IPS-15b (cell line): Measurements from ENCODE around the gene PVR.

Experiments used
- H3K27me3 ChIP-seq: one replicate; pipeline ENCODE4 v1.6.1; 2013; ENCODE audit warnings: low read length; ENCODE audit not compliant: control insufficient read depth, insufficient read depth
- H3K36me3 ChIP-seq: one replicate; pipeline ENCODE4 v1.6.1; 2013; ENCODE audit warnings: low read length; ENCODE audit not compliant: control insufficient read depth, insufficient read depth
- H3K4me1 ChIP-seq: one replicate; pipeline ENCODE4 v1.6.1; 2013; ENCODE audit warnings: mild to moderate bottlenecking, low read length; ENCODE audit not compliant: control insufficient read depth, insufficient read depth
- H3K4me3 ChIP-seq: one replicate; pipeline ENCODE4 v1.5.1; 2013; ENCODE audit warnings: low read depth, low read length
- H3K9ac ChIP-seq: one replicate; pipeline ENCODE4 v1.6.1; 2013; ENCODE audit warnings: low read depth, mild to moderate bottlenecking, low read length
- H3K9me3 ChIP-seq: one replicate; pipeline ENCODE4 v1.6.1; 2013; ENCODE audit warnings: mild to moderate bottlenecking, low read length; ENCODE audit not compliant: control insufficient read depth, insufficient read depth

PVR gene, protein sequence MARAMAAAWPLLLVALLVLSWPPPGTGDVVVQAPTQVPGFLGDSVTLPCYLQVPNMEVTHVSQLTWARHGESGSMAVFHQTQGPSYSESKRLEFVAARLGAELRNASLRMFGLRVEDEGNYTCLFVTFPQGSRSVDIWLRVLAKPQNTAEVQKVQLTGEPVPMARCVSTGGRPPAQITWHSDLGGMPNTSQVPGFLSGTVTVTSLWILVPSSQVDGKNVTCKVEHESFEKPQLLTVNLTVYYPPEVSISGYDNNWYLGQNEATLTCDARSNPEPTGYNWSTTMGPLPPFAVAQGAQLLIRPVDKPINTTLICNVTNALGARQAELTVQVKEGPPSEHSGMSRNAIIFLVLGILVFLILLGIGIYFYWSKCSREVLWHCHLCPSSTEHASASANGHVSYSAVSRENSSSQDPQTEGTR

DNA sequence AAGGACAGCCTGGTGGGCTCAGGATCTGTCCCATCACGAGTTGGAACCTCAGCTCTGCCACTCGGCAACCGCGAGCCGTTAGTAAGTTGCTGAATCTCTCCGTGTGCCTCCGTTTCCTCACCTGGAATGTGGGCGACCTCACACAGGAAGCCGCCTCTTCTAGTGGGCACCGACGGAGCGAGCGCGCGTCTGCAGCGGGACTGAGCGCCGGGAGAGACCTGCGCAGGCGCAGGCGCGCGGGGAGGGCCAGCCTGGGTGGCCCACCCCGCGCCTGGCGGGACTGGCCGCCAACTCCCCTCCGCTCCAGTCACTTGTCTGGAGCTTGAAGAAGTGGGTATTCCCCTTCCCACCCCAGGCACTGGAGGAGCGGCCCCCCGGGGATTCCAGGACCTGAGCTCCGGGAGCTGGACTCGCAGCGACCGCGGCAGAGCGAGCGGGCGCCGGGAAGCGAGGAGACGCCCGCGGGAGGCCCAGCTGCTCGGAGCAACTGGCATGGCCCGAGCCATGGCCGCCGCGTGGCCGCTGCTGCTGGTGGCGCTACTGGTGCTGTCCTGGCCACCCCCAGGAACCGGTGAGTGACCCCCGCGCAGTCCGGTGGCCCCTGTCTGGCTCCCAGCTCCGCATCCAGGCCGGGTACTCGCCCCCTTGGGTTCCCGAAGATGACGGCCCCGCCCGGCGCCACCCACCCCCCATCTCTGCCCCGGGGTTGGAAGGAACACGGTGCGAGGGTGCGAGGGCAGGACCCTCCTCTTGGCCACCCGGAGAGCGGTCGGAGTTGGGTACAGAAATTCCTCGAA is at the start of gene PVR:
TSS of gene PVR (plus strand) at position 306 of the 797 bp plus-strand sequence. CDS start at position 493, 187 bp downstream.
- Histone ChIP-seq H3K4me3 (peak within 1 kb of the TSS; percentile 77), H3K27me3 (peaks cover 3% of the 10 kb centered on the region), H3K9me3 (no peaks in the 10 kb centered on the region), H3K36me3 (peaks cover 8% of the 10 kb centered on the region), H3K9ac (peak within 1 kb of the TSS; percentile 54), H3K4me1 (no peaks in the 10 kb centered on the region)

DNA sequence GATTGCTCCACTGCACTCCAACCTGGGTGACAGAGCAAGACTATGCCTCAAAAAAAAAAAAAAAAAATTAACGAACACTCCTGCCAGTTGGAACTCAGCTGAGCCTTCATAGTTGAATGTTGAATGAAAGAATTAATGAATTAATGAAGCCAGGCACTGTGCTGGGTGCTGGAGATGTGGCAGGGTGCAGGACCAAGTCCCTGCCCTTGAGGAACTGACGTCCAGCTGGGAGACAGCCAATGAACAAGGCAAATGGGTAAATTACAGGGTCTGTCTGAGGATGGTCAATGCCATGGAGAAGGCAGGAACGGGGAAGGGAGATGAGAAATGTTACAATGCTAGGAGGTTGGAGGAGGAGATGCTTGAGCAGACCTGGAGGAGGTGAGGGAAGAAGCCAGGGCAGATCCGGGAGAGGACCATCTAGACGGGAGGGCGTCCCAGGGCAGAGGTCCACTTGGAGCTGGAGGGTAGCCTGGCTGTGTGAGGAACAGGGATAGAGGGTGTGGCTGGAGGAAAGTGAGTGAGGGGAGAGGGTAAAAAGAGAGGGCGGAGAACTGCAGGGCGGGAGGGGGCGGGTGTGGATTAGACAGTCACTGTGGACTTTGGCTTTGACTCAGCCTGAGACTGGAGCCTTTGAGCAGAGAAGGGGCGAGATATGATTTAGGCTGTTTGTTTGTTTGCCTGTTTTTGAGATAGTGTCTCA is 47.1 kb upstream of the PVR start:
- no peaks in the 10 kb centered on the region for H3K36me3 ChIP-seq
- no peaks in the 10 kb centered on the region for H3K27me3 ChIP-seq
- no peak overlapping the region for H3K4me3 ChIP-seq
- no peaks in the 10 kb centered on the region for H3K9me3 ChIP-seq
- no peak overlapping the region for H3K9ac ChIP-seq
- H3K4me1 ChIP-seq = peaks cover 18% of the 10 kb centered on the region

DNA sequence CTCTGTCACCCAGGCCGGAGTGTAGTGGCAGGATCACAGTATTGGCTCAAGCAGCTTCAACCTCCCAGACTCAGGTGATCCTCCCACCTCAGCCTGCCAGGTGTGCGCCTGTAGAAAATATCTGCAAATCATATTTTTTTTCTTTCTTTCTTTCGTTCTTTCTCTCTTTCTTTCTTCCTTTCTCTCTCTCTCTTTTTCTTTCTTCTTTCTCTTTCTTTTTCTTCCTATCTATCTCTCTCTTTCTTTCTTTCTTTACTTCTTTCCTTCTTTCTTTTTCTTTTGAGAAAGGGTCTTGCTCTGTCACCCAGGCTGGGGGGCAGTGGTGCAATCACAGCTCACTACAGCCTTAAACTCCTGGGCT is 46.6 kb upstream of the PVR start:
- no peaks in the 10 kb centered on the region for H3K9me3 ChIP-seq
- H3K27me3 ChIP-seq = no peaks in the 10 kb centered on the region
- H3K36me3 ChIP-seq = no peaks in the 10 kb centered on the region
- H3K4me3 ChIP-seq = no peak overlapping the region
- H3K4me1 ChIP-seq = peaks cover 18% of the 10 kb centered on the region
- H3K9ac ChIP-seq = no peak overlapping the region

DNA sequence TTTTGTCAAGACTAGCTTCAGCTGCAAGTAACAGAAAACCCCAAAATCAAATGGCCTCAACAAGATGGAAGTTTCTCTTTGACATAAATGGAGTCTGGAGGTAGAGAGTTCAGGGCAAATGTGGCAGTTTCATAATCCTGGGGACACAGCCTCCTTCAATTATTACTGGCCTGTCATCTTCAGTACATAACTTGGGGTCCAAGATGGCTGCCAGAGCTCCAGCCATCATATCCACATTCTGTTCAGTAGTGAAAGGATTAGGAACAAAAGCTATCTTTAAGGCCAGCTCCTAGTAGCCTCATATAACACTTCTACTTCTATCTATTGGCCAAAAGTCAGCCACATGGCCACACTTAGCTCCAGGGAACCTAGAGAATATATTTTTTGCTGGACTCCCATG is 45.4 kb upstream of the PVR start:
- H3K4me3 ChIP-seq = no peak overlapping the region
- H3K9me3 ChIP-seq = no peaks in the 10 kb centered on the region
- no peak overlapping the region for H3K9ac ChIP-seq
- H3K27me3 ChIP-seq = no peaks in the 10 kb centered on the region
- no peaks in the 10 kb centered on the region for H3K36me3 ChIP-seq
- H3K4me1 ChIP-seq = peaks cover 15% of the 10 kb centered on the region

DNA sequence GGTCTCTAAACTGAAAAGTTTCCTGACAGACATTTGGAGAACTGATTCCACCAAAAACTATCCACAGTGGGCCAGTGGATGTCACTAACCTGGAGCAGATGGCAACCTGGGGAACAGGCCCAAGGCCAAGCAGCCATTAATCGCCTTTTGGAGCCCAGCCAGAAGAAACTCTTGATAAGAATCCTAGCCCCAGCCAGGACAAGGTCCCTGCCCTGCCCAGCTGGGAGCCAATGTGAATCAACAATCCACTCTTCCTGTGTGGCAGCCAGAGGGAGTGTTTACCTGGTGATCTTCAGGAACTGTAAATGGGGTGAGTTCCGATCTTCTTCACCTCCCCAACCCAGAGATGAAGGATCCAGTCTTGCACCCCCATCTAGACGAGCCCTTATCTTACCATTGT is 44.8 kb upstream of the PVR start:
- Histone ChIP-seq H3K4me1 (peaks cover 14% of the 10 kb centered on the region), H3K9ac (no peak overlapping the region), H3K36me3 (no peaks in the 10 kb centered on the region), H3K27me3 (no peaks in the 10 kb centered on the region), H3K9me3 (no peaks in the 10 kb centered on the region), H3K4me3 (no peak overlapping the region)

DNA sequence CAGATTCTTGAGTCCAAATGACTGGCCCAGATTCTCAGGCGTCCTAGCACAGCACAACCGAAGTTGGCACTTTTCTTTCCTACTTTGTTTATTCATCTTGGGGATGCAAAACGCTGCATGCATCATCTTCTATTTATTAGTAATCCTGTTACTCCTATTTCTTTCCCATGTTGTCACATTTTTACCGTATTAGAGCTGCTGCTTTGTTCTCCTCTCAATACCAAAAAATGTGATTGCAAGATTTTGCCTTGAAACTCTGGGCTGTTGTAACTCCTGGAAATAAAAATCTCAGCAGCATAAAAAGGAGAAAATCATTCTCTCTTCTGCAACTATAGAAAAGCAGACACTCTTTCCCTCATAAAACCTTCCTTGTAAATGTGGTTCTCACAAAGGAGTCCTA is 43.2 kb upstream of the PVR start:
- Histone ChIP-seq H3K27me3 (no peaks in the 10 kb centered on the region), H3K9ac (no peak overlapping the region), H3K4me1 (peaks cover 17% of the 10 kb centered on the region), H3K36me3 (no peaks in the 10 kb centered on the region), H3K4me3 (no peak overlapping the region), H3K9me3 (no peaks in the 10 kb centered on the region)

DNA sequence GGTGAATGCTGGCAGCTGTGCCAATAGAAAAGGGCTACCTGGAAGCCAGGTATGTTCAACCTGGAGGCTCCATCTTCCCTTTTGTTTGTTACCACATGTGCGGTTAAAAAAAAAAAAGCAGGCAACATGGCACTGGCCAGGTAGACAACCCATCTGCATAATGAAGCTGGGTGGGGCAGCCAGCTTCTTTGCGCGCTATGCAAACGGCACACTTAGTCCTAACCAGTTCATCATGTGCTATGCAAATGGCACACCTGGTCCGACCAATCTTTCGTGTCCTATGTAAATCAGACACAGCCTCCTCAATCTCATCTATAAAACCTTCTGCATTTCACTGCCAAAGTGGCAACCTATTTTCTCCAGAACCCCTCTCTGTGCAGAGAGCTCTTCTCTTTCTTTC is 41.6 kb upstream of the PVR start:
- Histone ChIP-seq H3K4me3 (no peak overlapping the region), H3K36me3 (no peaks in the 10 kb centered on the region), H3K9me3 (no peaks in the 10 kb centered on the region), H3K9ac (no peak overlapping the region), H3K4me1 (peaks cover 17% of the 10 kb centered on the region), H3K27me3 (no peaks in the 10 kb centered on the region)

DNA sequence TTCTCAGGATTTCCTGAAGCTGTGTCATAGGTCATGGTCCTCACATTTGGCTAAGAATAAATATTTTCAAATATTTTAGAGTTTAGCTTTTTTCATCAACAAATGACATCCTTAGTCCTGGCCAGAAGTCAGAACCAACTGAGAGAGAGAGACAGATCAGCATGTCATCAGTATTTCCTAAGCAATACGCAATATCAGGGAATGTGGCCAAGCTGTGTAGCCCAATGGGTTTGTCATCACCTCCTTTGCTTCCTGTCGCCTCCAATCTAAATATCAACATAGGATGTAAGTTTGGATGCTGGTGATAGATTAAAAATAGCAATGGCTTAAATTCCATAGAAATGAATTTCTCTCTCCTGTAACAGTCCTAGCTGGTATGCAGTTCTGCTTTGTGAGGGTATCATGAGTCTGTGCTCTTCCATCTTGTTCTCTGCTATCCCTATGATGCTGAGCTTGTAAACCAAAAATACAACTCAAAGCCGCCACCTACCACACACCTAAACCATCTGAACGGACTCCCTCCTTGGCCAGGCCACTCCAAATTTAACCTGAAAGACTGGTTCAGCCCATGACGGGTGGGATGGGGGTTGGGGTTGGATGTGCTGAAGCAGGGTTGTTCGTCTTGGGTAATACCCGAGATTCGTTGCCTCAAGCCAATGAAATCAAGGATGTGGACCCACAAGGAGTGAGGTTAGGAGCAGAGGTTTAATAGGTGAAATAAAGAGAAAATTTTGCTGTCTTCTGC is 40.3 kb upstream of the PVR start:
- no peaks in the 10 kb centered on the region for H3K27me3 ChIP-seq
- H3K36me3 ChIP-seq = no peaks in the 10 kb centered on the region
- no peak overlapping the region for H3K9ac ChIP-seq
- H3K4me1 ChIP-seq = peaks cover 22% of the 10 kb centered on the region
- H3K4me3 ChIP-seq = no peak overlapping the region
- no peaks in the 10 kb centered on the region for H3K9me3 ChIP-seq

DNA sequence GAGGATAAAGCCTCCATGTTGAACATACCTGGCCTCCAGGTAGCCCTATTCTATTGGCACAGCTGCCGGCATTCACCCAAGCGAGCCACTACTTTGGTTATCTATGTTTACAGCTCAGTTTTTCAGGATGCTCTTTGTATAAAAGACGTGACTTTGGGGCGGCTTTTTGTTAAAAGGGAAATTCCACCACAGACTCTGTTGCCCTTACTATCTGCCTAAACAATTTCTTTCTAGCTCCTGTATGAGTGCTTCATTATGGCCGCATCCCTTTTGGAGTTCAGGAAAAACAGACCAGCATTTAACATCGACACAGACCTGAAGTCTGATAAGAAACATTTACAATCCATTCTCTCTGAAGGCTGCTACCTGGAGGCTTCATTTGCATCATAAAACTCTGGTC is 39.5 kb upstream of the PVR start:
- H3K27me3 ChIP-seq = no peaks in the 10 kb centered on the region
- H3K4me3 ChIP-seq = no peak overlapping the region
- no peak overlapping the region for H3K9ac ChIP-seq
- H3K4me1 ChIP-seq = peaks cover 22% of the 10 kb centered on the region
- H3K9me3 ChIP-seq = no peaks in the 10 kb centered on the region
- H3K36me3 ChIP-seq = no peaks in the 10 kb centered on the region

DNA sequence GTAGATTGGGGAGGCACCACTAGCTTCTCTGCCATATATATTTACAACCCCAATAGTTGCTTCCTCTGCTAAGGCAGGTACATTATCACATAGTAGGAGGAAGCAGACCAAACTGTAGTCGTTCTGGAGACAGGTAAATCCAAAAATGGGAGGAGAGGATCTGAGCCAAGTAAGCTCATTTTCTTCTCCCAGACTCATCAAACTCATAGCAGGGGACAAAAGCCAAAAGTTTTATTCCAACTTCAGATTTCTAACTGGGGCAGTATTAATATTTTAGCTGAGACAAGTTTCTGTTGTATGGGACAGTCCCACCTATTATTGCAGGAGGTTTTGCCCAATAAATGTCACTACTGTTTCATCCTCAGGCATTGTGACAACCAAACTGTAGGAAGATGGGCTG is 38.2 kb upstream of the PVR start:
- no peaks in the 10 kb centered on the region for H3K36me3 ChIP-seq
- no peak overlapping the region for H3K9ac ChIP-seq
- H3K4me3 ChIP-seq = no peak overlapping the region
- no peaks in the 10 kb centered on the region for H3K27me3 ChIP-seq
- no peaks in the 10 kb centered on the region for H3K9me3 ChIP-seq
- H3K4me1 ChIP-seq = peaks cover 22% of the 10 kb centered on the region

DNA sequence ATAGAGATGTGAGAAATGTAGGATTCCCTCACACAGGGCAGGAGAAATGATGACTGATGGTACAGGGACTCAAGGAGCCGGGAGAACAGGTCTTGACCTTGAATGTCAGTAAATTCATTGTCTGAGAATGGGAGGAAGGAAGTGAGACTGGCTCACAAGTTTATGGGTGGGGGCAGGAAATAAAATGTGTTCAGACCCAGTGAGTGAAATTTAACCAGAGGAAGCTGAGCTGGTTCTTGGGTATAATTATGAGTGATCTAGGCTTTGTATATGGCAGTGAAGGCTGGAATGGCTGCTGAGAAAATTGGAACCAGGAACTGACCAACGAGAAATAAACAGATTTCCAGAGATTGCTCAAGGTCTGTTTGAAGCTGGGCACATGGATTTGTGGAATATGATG is 36.7 kb upstream of the PVR start:
- no peak overlapping the region for H3K4me3 ChIP-seq
- H3K9me3 ChIP-seq = no peaks in the 10 kb centered on the region
- no peaks in the 10 kb centered on the region for H3K27me3 ChIP-seq
- no peak overlapping the region for H3K9ac ChIP-seq
- H3K36me3 ChIP-seq = no peaks in the 10 kb centered on the region
- H3K4me1 ChIP-seq = peaks cover 22% of the 10 kb centered on the region
